ENCODE measurements around the gene HS6ST1. TPM values are rescaled to one million over a fixed set of nuclear protein-coding genes. Genes with fewer than 3 reads are reported as not detected.

The HS6ST1 gene
- total RNA-seq, 2 experiments from 2014 or later, result 10.1 to 11.4 TPM

DNA sequence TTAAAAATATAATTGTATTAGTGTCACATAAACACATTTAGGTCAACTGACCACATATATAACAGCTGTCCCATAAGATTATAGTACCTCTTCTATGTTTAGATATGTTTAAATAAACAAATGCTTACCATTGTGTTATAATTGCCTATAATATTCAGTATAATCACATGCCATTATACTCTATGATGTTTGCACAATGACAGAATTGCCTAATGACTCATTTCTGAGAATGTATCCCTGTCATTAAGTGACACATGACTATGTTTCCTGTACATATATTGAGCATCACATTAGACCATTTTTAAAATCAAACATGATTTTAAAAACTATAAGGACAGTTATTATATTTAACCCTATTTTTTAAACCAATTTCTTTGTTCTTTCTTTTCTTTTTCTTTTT, 89.8 kb downstream of the HS6ST1 start:
- Mint-ChIP-seq H3K4me3 (no peak overlapping the region), H3K4me1 (peaks cover 2% of the 10 kb centered on the region), H3K27me3 (peaks cover 25% of the 10 kb centered on the region), H3K9me3 (peaks cover 1% of the 10 kb centered on the region), H3K36me3 (peaks cover 1% of the 10 kb centered on the region), H3K27ac (no peak overlapping the region)
- no peak for DNase-seq
- ATAC-seq (ENCODE audit: low read depth), result no peak
- POLR2A ChIA-PET, result interaction anchor here (0.7 kb wide), 1 partner anchor 136 kb away, joined by 4 read pairs; no protein-coding TSS in a partner anchor

DNA sequence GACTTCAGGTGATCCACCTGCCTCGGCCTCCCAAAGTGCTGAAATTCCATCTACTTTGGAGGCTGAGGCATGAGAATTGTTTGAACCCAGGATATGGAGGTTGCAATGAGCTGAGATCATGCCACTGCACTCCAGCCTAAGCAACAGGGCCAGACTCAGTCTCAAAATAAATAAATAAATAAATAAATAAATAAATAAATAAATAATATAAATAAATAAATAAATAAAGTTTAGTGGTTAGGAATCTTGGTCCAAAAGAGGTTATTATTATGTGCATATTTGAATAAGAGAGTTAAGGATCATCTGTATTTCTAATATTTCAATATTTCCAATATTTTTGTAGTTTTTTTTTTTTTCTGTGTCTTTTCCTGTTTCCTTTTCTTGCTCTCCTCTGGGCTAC, 90.8 kb downstream of the HS6ST1 start:
- DNase-seq (no peak), ATAC-seq (ENCODE audit: low read depth) (no peak)
- POLR2A ChIA-PET, result no interaction called here
- peaks cover 1% of the 10 kb centered on the region for H3K36me3 Mint-ChIP-seq
- peaks cover 1% of the 10 kb centered on the region for H3K9me3 Mint-ChIP-seq
- no peaks in the 10 kb centered on the region for H3K4me1 Mint-ChIP-seq
- H3K27ac Mint-ChIP-seq, result no peak overlapping the region
- no peak overlapping the region for H3K4me3 Mint-ChIP-seq
- H3K27me3 Mint-ChIP-seq, result peaks cover 23% of the 10 kb centered on the region

DNA sequence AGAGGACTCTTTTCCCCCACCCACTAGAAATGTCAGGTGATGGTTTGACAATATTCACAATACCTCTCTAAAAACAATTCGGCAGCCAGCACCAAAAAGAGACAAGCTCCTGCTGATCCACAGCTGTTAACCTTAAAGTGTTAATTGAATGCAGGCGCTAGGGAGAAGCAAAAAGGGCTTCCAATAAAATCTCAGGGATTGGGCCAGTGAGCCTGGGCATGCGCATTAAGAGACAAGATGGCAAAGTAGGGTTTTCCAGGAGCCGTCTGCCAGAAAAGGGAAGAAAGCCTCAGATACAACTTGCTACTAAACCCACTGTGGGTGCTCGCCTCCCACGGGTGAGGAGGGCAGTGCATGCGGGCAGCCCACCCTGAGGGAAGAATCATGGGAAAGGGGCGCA, 98.8 kb downstream of the HS6ST1 start:
- no peak for DNase-seq
- H3K9me3 Mint-ChIP-seq, result no peaks in the 10 kb centered on the region
- peaks cover 8% of the 10 kb centered on the region for H3K4me1 Mint-ChIP-seq
- H3K4me3 Mint-ChIP-seq, result no peak overlapping the region
- POLR2A ChIA-PET, result no interaction called here
- no peak overlapping the region for H3K27ac Mint-ChIP-seq
- H3K27me3 Mint-ChIP-seq, result peaks cover 3% of the 10 kb centered on the region
- no peak for ATAC-seq (ENCODE audit: low read depth)
- no peaks in the 10 kb centered on the region for H3K36me3 Mint-ChIP-seq

DNA sequence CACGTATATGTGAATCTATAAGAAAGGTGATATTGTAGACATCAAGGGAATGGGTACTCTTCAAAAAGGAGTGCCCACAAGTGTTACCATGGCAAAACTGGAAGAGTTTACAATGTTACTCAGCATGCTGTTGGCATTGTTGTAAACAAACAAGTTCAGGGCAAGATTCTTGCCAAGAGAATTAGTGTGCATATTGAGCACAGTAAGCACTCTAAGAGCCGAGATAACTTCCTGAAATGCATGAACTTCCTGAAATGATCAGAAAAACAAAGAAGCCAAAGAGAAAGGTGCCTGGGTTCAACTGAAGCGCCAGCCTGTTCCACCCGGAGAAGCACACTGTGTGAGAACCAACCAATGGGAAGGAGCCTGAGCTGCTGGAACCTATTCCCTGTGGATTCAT, 101.0 kb downstream of the HS6ST1 start:
- Mint-ChIP-seq H3K27ac (no peak overlapping the region), H3K27me3 (peaks cover 4% of the 10 kb centered on the region), H3K36me3 (no peaks in the 10 kb centered on the region), H3K4me1 (peaks cover 8% of the 10 kb centered on the region), H3K4me3 (no peak overlapping the region), H3K9me3 (no peaks in the 10 kb centered on the region)
- DNase-seq, result no peak
- POLR2A ChIA-PET, result no interaction called here
- no peak for ATAC-seq (ENCODE audit: low read depth)

DNA sequence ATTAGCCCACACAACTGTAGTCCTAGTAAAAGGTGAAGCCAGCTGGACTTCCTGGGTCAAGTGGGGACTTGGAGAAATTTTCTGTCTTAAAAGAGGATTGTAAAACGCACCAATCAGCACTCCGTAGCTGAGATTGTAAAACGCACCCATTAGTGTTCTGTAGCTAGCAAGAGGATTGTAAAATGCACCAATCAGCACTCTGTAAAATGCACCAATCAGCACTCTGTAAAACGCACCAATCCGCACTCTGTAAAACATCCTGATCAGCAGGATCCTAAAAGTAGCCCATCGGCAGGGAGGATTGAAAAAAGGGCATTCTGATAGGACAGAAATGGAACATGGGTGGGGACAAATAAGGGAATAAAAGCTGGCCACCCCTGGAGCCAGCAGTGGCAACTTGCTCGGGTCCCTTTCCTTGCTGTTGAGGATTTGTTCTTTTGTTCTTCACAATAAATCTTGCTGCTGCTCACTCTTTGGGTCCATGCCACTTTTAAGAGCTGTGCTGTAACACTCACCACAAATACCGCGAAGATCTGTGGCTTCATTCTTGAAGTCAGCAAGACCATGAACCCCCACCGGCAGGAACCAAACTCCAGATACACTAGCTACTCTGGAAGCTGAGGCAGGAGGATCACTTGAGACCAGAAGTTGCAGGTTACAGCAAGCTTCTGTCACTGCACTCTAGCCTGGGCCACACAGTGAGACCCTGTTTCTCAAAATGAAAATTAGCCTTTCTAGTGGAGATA, 102.6 kb downstream of the HS6ST1 start:
- POLR2A ChIA-PET, result no interaction called here
- Mint-ChIP-seq H3K9me3 (no peaks in the 10 kb centered on the region), H3K4me3 (no peak overlapping the region), H3K27me3 (peaks cover 4% of the 10 kb centered on the region), H3K36me3 (no peaks in the 10 kb centered on the region), H3K27ac (no peak overlapping the region), H3K4me1 (peaks cover 8% of the 10 kb centered on the region)
- no peak for DNase-seq
- ATAC-seq (ENCODE audit: low read depth), result no peak

Other genes with a start within 250 kb of the HS6ST1 start
- gene UGGT1, start 227.7 kb downstream of the HS6ST1 start, total RNA-seq, result 10 to 100 TPM; 55.4 to 56.5 TPM